Lung (tissue), 12 donors: ENCODE measurements around the gene ZC3H18. TPM values are rescaled to one million over a fixed set of nuclear protein-coding genes. Genes with fewer than 3 reads are reported as not detected.
A peak's percentile ranks its signal among the peaks of the same experiment; 100 is the strongest.

Experiments used
- ATAC-seq: fragments of 200-7000 bp; cut with Tn5 transposase; one replicate; pipeline ENCODE4 v1.9.1; 2020; ENCODE audit warnings: moderate number of reproducible peaks; ENCODE audit not compliant: insufficient read depth, low FRiP score
- DNase-seq, 3 donors: peaks; one replicate each; pipeline ENCODE4 v3.0.0-alpha.2; 2013 to 2017
- H3K27ac ChIP-seq, 2 donors: one replicate each; pipeline ENCODE4 v1.5.1; 2013; ENCODE audit warnings: mild to moderate bottlenecking in 2 of 2, moderate library complexity in 2 of 2, control low read depth in 1 of 2, inconsistent platforms in 1 of 2, low read depth in 1 of 2, low read length in 1 of 2
- H3K27me3 ChIP-seq, 3 donors: one replicate each; pipeline ENCODE4 v1.5.1; 2013; ENCODE audit warnings: low read length in 2 of 3; ENCODE audit not compliant: control insufficient read depth in 3 of 3, insufficient read depth in 3 of 3
- H3K36me3 ChIP-seq, 4 donors: one replicate each; pipeline ENCODE4 v1.5.1; 2013; ENCODE audit warnings: low read length in 4 of 4, mild to moderate bottlenecking in 1 of 4, moderate library complexity in 1 of 4; ENCODE audit not compliant: control insufficient read depth in 4 of 4, insufficient read depth in 4 of 4
- H3K4me1 ChIP-seq, 5 donors: one replicate each; pipeline ENCODE4 v1.5.1; 2013; ENCODE audit warnings: low read length in 5 of 5, mild to moderate bottlenecking in 2 of 5, moderate library complexity in 1 of 5; ENCODE audit not compliant: control insufficient read depth in 5 of 5, insufficient read depth in 5 of 5
- H3K4me3 ChIP-seq: one replicate; pipeline ENCODE4 v1.5.1; 2013; ENCODE audit warnings: mild to moderate bottlenecking, control low read depth, moderate library complexity
- H3K9ac ChIP-seq, 2 donors: one replicate each; pipeline ENCODE4 v1.5.1; 2013; ENCODE audit warnings: low read length in 2 of 2, control low read depth in 1 of 2; ENCODE audit not compliant: insufficient read depth in 1 of 2
- H3K9me3 ChIP-seq, 4 donors: one replicate each; pipeline ENCODE4 v1.5.1; 2013; ENCODE audit warnings: low read length in 3 of 4, mild to moderate bottlenecking in 1 of 4, moderate library complexity in 1 of 4; ENCODE audit not compliant: control insufficient read depth in 4 of 4, insufficient read depth in 3 of 4
- CTCF ChIP-seq: IDR thresholded peaks from 2 replicates; pipeline ENCODE4 v1.5.1; 2012; ENCODE audit warnings: mild to moderate bottlenecking; ENCODE audit errors: control extremely low read depth, extremely low read depth
- WGBS, 2 donors: extraction: QIAGEN DNeasy Blood & Tissue Kit; methylation state at CpG; one replicate each; pipeline ENCODE4 v1.1.7; 2013; 5-methylcytosine and 5-hydroxymethylcytosine counted together
- polyA plus RNA-seq, 2 donors: library from polyadenylated mRNA; stranded (reverse); fragments of 200-250 nt; gene quantifications; one replicate each; pipeline ENCODE4 v1.2.1, GENCODE V29; 2013
- total RNA-seq, 2 donors: library from RNA; depleted of rRNA in 1 of 2; stranded (reverse); fragments of >200 nt in 1 of 2; gene quantifications; one replicate each; pipeline ENCODE4 v1.2.1, GENCODE V29; 2014 to 2021
- donor health status: control.
- donor health status: control.
- donor health status: Bipolar disorder and iron deficiency.
- donor health status: healthy.
- donor health status: DM: yes; HTN: yes; CAD: no.

ZC3H18 gene
- total and polyA plus RNA-seq, 4 donors, result 21.2 to 44.0 (median 28.6) TPM

DNA sequence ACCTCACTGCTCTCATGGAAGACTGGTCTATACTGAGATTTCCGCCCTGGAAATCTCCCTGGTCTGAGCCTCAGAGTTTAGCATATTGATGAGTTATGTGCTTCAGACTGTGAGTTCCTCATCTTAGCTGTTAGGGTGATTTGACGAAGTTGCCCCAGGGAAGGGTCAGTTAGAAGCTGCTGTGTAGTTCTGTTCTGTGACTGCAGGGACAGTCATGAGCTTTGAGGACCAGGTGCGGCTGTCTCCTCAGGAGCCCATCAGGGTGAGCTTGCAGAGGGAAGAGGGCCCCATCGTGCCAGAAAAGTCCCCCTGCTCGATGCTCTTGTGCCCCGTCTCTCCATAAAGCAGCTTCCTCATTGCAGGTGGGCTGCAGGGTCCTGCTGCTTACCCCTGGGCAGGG, 39.9 kb downstream of the ZC3H18 start:
- ATAC-seq, result no peak
- WGBS, 2 donors, result 91 to 92% methylated on average over 6 of the region's 6 CpGs
- peaks cover 3 to 56% (median 15%) of the 10 kb centered on the region in 4 donors for H3K36me3 ChIP-seq

DNA sequence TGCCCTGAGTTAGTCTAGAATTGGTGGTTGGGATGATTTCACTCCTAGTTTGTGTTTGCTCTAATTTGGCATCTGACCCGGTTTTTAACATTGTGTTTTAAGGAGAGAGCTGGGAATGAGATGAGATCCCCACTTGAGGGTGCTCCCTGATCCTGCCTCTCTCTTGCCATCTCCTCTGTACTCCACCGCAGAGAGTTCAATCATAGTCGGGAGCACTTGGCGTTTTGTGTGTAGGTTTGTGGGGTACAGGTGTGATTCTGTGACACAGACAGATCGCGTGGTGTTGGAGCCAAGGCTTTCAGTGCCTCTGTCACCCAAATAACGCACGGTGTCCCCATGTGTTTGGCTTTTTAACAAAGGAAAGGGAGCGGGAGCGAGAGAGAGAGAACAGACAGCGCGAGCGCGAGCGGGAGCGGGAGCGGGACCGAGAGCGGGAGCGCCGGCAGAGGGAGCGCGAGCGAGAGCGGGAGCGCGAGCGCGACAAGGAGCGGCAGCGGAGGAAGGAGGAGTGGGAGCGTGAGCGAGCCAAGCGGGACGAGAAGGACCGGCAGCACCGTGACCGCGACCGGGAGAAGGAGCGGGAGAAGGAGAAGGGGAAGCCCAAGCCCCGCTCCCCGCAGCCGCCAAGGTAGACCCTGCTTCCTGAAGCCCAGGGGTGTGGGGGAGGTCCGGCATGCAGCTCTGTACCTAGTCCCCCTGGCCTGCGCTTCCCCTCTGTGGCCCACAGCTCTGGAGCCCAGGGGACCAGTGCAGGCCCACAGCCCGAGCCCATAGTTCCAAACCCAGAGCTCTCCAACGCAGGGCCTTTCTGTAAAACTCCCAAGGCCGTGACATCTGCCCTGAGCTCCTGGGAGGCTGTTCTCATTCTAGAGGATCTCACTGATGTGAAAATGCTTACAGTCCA, 41.0 kb downstream of the ZC3H18 start:
- Histone ChIP-seq H3K4me1 (no peaks in the 10 kb centered on the region), H3K9me3 (no peaks in the 10 kb centered on the region), H3K9ac (no peak overlapping the region), H3K4me3 (no peak overlapping the region), H3K36me3 (peaks cover 3 to 52% (median 13%) of the 10 kb centered on the region in 4 donors), H3K27me3 (no peaks in the 10 kb centered on the region), H3K27ac (no peak overlapping the region)
- ATAC-seq (no peak), DNase-seq (peak; percentile 61 to 77 (median 62))
- WGBS, 2 donors, result 90 to 91% methylated on average over 49 of the region's 49 CpGs
- no peak for TF ChIP-seq CTCF

More for the DNA sequence above, 39.9 kb downstream of the ZC3H18 start:
- H3K27ac ChIP-seq, result no peak overlapping the region
- H3K9ac ChIP-seq, result no peak overlapping the region
- no peaks in the 10 kb centered on the region for H3K27me3 ChIP-seq
- H3K9me3 ChIP-seq, result no peaks in the 10 kb centered on the region
- no peak for TF ChIP-seq CTCF
- no peak for DNase-seq
- H3K4me3 ChIP-seq, result no peak overlapping the region
- no peaks in the 10 kb centered on the region for H3K4me1 ChIP-seq

DNA sequence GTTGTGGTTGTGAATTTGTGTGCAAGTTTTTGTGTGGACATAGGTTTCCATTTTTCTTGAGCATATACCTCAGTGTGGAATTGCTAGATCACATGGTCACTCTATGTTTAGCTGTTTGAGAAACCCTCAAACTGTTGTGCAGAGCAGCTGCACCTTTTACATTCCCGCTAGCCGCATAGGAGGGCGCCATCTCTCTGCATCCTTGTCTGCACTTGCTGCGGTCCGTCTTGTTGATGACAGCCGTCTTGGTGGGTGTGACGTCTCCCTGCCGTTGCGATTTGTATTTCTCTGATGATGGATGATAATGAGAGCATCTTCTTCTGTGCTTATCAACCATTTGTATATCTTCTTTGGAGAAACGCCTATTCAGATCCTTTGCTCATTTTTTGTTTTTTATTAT, 43.1 kb downstream of the ZC3H18 start:
- 86 to 91% methylated on average over 10 of the region's 10 CpGs for WGBS, 2 donors
- H3K4me1 ChIP-seq, result peaks cover 0 to 3% (median 0%) of the 10 kb centered on the region in 5 donors
- TF ChIP-seq CTCF, result no peak
- H3K36me3 ChIP-seq, result peaks cover 3 to 45% (median 9%) of the 10 kb centered on the region in 4 donors
- H3K9me3 ChIP-seq, result no peaks in the 10 kb centered on the region
- H3K27ac ChIP-seq, result no peak overlapping the region
- ATAC-seq (no peak), DNase-seq (no peak)
- no peaks in the 10 kb centered on the region for H3K27me3 ChIP-seq
- H3K4me3 ChIP-seq, result no peak overlapping the region
- H3K9ac ChIP-seq, result no peak overlapping the region
